Fibroblast of skin of scalp (primary cell): ENCODE data around the gene ZNF407.
A peak's percentile ranks its signal among the peaks of the same experiment; 100 is the strongest.

ENCODE experiments used
- DNase-seq: peaks from one replicate; pipeline ENCODE4 v3.0.0-alpha.2; 2013

The ZNF407 gene

DNA sequence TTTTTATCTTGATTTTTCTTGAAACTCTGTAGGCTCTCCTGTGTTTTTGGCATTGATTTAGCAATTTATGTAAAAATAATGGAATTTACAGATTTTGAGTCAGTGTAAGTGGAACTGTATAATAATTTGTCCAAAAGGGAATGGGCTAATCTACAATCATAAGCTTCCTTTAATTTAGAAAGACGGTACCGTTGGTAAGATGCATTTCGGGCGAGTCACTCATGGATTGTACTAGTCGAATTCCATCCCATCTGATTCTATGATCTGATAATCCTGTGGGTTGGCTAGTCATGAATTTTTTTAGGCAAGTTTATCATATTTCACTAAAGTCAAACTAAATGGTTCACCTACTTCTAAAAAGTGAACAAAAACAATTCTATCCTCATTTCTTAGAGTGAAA lies 133.4 kb downstream of the ZNF407 start:
- peak; percentile 86 for DNase-seq

DNA sequence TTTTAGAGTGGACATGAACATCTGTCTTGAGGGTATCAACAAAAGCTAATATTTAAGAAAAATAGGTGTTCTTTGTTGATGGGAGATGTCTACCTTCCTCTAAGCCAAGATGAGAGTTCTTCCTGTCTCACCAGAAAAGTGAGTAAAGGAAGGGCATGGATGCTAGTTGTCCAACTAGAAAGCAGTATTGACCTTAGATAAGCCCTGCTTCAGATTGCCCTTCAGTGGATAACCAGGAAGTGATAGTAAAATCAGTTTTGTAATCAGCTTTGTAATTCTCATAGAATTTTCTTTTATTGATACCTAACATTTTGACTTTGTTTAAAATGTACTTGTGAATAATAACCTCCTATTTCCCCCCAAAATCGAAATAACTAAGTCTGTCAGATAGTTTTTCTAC lies 134.7 kb downstream of the ZNF407 start:
- DNase-seq = no peak

GRCh38 chr18:74733598-74733997 lies 135.9 kb downstream of the ZNF407 start:
- DNase-seq = no peak

GRCh38 chr18:74734013-74734444 lies 136.4 kb downstream of the ZNF407 start:
- DNase-seq = no peak

GRCh38 chr18:74739926-74740325 lies 142.3 kb downstream of the ZNF407 start:
- DNase-seq = no peak

- peak; percentile 23 for DNase-seq
These were observed 145.0 kb downstream of the ZNF407 start for GRCh38 chr18:74742573-74743243.

DNA sequence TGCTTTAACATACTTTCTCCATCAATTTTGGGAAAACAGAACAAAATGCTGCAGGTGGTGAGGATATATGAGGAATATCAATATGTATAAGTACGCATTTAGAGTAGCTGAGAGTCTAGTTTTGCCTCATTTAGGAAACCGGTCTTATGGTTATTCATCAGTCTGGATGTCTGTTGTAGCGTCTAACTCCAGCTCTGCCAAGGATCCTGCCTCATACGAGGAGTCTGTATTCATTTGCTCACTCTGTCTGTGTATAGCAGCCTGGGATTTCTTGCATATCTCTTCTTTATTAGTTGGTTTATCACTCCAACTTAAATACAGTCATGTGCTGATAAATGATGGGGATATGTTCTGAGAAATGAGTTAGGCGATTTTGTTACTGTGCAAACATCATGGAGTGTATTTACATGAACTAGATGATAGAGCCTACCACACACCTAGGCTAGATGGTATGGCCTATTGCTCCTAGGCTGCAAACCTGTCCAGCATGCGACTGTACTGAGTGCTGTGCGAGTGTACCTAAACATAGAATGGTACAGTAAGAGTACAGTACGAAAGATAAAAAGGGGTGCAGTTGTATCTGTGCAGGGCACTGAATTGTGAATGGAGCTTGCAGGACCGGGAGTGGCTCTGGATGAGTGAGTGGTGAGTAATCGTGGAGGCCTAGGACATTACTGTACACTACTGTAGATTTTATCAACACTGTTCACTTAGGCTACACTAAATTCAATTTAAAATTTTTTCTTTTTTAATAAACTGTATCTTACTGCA lies 148.1 kb downstream of the ZNF407 start:
- DNase-seq = peak; percentile 62

DNA sequence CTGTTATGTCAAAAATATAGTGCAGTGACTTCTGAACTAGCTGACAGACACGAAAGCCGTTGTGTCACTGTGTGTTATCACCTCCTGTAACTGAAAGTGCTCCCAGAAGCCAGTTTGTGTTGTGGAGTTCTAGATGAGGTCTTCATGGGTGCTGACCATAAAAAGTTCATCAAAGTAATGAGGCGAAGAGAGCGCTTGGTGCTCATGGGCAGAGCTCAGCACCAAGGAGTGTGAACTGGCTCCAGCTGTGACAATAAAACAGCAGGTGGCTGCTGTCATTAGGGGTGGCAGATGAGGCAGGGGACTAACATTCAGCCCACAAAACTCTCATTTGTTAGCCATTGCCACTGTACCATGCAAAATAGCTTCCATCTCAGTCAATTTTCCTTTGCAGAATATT lies 151.1 kb downstream of the ZNF407 start:
- DNase-seq = no peak

GRCh38 chr18:74758995-74759394 lies 161.3 kb downstream of the ZNF407 start:
- no peak for DNase-seq

GRCh38 chr18:74760026-74760425 lies 162.4 kb downstream of the ZNF407 start:
- DNase-seq = no peak

DNA sequence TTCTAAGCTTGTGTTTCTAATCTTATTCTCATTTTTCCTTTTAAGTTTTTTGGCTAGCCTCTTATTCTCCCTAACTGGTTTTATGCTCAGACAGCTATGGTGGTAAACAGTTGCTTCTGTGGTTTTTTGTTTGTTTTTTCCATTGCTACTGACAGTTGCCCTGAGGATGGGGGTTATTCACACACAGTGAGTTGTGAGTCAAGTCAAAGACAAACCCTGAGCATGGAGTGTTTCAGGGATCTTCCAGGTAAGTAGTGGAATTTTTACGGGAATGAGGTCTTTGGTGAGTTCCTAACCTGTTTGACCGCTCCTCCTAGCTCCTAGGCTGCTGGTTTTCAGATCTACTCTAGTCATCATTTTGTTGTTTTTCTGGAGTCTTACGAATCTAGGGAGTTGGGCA lies 162.8 kb downstream of the ZNF407 start:
- DNase-seq = no peak

- DNase-seq = no peak
These were observed 168.6 kb downstream of the ZNF407 start for GRCh38 chr18:74766251-74766650.

- no peak for DNase-seq
These were observed 170.4 kb downstream of the ZNF407 start for GRCh38 chr18:74768096-74768495.

DNA sequence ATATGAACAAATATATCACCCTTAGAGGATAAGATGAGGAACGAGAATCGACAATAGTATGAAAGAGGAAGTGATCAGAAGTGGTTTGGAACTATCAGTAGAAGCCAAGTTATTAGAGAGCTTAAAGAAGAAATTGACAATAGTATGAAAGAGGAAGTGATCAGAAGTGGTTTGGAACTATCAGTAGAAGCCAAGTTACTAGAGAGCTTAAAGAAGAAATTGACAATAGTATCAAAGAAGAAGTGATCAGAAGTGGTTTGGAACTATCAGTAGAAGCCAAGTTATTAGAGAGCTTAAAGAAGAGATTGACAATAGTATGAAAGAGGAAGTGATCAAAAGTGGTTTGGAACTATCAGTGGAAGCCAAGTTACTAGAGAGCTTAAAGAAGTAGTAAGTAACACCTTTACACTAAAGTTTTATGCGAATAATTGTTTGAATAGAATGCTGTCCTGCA lies 175.5 kb downstream of the ZNF407 start:
- DNase-seq = no peak

DNA sequence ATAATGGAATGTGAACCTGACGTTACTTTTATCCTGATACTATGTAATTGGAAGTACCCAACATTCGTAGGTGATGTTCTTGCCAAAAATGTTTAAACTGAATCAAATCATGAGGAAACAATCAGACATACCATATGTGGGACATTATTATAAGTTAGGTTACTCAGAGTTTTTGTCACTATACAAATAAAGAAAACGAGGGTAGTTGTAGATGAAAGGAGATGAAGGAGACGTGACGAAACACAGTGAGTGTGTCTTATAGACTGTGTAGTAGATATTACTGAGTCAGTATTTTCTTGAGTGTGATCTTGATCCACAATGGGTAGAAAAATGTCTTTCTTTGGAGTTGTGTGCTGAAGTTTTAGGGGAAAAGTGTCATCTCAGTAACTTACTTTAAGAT lies 176.8 kb downstream of the ZNF407 start:
- DNase-seq = no peak

- peak; percentile 59 for DNase-seq
These were observed 177.6 kb downstream of the ZNF407 start for GRCh38 chr18:74775239-74775638.

- peak; percentile 28 for DNase-seq
These were observed 180.6 kb downstream of the ZNF407 start for GRCh38 chr18:74778191-74778847.

DNA sequence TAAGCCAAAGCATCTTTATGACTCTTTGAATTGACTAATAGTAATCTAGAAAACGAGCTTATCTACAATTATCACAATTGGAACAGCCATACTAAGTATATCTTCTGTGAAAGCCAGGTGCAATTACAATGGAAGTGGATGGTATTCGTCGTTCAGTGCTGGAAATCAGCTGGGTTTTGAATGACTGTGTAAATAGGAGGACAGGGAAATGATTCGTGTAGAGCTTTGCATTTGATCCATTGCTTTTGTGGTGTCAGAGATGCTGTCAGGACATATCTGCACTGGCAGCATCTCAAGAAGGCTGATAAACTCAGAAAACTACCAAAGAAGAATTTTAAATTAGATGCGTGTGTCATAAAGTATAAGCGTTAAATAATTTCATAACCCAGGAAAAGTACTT lies 187.1 kb downstream of the ZNF407 start:
- DNase-seq = no peak

GRCh38 chr18:74785632-74786031 lies 188.0 kb downstream of the ZNF407 start:
- no peak for DNase-seq

DNA sequence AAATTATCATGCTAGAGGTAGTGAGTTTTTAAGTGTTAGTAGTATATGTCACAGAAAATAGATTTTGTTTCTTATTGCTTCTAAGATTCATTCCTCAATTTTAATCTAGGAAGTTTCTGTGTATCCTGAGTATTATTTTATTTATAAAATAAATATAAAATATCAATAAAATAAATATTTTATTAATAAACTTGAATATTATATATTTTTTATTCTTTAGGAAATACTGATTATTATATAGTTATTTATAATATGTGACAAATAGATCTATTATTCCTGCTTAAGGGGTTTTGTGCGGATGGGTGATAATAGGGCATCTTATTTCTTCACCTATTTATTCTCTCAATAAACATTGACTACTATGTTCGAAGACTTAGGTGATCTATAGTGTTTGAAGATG lies 191.0 kb downstream of the ZNF407 start:
- no peak for DNase-seq

DNA sequence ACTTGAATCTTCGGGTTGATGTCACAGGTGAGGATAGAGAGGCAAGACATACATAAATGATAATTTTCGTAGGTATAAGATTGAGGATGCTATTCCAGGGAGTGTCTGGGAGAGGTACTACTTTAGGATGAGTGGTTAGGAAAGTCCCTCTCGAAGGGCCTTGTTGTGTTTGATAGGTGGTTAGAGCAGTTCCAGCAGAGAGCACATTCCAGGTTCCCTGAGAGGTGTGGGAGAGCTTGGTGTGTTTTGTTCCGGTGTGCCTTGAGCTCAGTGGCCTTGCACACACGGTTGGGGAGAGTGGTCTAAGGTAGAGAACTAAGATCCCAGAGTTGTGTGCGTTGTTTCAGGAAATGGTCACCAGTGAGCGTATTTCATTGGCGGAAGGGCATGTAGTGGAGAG lies 191.4 kb downstream of the ZNF407 start:
- DNase-seq = no peak

GRCh38 chr18:74790451-74790850 lies 192.8 kb downstream of the ZNF407 start:
- DNase-seq = no peak

GRCh38 chr18:74791501-74792194 lies 194.0 kb downstream of the ZNF407 start:
- peak; percentile 8 for DNase-seq
